Stimulated activated CD4-positive, alpha-beta T cell treated with anti-CD3 and anti-CD28 coated beads, Interleukin-1b, Interleukin-23, amount 100 ng/mL, for 1 hour (primary cell): ENCODE measurements around the gene CMTM4.
"Not testable (repeated sequence)": the region's sequence is repeated elsewhere in the genome, so short reads cannot be mapped to it uniquely, and the experiment has no call there.

Experiments
- DNase-seq, 2 donors: peaks; one replicate each; pipeline ENCODE4 v3.0.0-alpha.2; 2020; ENCODE audit warnings: low read depth in 2 of 2

The CMTM4 gene

DNA sequence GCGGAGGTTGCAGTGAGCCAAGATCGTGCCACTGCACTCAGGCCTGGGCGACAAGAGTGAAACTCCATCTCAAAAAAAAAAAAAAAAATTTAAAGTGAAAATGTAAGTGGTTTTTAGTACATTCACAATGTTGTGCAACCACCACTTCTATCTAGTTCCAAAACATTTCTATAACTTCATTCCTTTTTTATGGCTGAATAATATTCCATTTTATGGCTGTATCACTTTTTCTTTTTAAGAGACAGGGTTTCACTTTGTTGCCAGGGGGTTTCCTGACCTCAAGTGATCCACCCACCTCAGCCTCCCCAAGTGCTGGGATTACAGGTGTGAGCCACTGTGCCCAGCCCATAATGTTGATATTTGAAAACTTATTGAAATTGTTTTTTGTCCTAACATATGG is 103.7 kb downstream of the CMTM4 start:
- no peak for DNase-seq

DNA sequence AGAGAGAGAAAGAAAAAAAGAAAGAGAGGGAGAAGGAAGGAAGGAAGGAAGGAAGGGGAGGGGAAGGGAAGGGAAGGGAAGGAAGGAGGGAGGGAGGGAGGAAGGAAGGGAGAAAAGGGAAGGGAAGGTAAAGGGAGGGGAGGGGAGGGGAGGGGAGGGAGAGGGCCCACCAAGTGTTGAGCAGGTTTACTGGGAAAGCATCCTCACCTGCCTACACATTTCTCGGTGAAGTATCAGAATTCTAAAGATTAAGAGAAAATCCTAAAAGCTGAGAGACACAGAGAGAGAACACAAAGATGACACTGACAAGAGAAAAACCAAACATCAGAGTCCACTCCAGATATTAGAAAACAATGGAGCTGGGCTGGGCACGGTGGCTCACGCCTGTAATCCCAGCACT is 104.3 kb downstream of the CMTM4 start:
- DNase-seq: no peak

DNA sequence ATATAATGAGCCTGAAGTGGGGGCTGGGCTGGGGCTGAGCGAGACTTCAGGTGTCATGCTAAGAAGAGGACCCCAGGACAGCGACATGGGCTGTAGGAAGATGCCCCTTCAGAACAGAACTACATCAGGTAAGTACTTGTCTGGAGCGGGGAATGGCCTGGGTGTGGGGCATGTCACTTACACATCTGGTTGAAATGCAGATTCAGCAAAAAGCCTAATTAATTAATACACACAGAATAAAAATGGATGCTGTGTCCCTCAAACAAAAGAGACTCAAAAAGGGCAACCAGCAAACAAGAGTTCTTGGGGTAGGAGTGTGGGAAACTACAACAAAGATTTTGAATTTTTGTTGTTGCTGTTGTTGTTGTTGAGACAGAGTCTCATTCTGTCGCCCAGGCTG is 105.5 kb downstream of the CMTM4 start:
- no peak for DNase-seq

DNA sequence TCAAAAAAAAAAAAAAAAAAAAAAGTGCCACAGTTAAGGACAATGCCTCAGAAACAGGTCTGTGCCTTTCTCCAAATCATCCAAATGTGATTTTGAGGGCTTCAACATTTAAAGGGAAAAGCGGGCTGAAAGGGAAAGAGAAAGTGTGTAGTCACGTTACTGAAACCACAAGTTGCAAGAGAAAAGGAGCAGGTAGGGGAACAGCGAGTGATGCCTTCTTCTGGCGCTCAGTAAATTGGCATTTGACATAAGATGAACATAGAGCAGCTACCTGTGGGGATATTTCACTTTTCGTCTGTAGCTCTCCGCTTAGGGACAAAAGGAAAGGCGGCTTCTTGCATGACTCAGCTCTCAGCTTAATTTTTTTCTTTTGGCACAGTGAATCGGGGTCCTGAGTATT is 106.2 kb downstream of the CMTM4 start:
- no peak for DNase-seq

DNA sequence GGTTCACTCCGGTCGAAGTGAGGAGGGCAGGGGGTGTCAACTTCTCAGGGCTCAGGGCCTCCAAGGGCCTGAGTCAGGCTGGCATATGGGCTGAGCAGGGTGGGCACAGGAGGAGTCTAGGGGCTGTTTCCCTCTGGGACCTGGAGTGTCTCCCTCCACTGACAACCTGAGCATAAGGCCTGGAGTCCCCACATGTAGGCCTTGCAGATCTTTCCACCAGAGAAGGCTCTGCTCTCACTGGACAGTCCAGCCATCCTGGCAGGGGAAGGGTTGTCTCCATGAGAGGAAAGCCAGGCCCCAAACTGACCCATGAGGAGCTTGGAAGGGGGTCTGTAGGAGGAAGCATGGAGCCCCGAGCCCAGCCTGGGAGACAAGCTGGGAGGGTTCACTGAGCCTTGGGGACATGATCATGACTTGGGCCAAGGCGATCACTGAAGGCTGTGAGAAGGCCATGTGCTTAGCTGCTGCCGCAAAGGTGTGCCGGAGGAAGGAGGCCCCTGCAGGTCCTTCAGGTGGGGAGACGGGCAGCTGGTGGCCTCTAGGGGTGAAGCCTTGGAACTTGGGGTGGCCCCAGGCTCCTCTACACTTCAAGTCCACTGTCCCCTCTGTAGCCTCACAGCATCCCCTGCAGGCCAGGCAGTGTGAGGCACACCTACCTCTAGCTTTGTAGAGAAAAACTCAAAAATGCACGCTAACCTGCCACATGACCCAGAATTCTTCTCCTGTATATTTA is 107.4 kb downstream of the CMTM4 start:
- peak in 1 of 2 donors; percentile 40 for DNase-seq

DNA sequence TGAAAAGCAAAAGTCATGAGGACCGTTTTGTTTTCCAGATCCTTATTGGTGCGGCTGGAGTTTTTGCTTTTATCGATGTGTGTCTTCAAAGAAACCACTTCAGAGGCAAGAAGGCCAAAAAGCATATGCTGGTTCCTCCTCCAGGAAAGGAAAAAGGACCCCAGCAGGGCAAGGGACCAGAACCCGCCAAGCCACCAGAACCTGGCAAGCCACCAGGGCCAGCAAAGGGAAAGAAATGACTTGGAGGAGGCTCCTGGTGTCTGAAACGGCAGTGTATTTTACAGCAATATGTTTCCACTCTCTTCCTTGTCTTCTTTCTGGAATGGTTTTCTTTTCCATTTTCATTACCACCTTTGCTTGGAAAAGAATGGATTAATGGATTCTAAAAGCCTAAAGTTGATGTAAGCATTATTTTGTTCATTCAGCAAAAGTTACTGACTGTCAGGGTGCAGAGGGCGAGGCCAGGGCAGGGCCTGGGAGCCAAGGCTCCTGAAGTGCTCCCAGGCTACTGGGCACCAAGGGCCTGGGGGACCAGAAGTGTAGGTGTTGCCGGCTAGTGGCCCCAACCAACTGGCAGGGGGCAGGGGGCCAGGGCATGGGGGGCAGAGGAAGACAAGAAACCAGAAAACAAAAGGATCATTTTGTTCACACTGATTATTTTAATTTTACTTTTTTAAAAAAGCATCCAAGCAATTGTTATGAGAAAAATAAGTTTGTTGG is 108.5 kb downstream of the CMTM4 start:
- no peak for DNase-seq

DNA sequence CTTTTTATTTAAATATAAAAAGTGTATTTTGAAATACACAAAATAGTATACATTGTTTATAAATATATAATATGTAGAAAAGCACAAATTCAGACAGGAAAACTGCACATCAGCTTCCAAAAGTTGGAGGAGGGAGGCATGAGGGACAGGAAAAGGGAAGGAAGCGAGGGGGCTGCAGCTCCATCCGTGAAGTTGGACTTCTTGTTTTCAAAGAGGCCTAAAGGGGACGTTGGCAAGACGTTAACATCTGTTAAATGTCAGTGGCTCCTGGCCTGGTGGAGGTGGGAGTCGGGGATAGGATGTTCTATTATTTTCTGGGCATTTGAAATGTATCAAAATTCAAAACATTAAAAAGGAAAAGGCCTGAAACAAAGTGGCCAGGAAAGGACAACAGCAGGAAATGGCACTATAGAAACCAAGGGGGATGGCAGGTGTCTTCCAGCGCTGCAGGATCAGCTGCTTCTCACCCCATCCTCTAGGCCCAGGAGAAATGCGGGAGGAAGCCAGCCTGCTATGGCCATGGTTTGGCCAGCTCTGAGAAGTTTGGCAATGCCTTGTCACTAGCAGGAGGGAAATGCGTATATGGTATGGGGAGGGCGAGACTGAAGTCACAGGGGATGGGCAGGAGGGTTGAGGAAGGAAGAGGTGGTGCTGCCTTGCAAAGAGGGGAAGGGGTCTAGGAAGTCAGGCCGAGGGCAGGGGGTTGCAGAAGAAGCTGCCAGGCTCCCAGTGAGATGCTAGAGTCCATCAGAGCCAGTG is 110.9 kb downstream of the CMTM4 start:
- no peak for DNase-seq

DNA sequence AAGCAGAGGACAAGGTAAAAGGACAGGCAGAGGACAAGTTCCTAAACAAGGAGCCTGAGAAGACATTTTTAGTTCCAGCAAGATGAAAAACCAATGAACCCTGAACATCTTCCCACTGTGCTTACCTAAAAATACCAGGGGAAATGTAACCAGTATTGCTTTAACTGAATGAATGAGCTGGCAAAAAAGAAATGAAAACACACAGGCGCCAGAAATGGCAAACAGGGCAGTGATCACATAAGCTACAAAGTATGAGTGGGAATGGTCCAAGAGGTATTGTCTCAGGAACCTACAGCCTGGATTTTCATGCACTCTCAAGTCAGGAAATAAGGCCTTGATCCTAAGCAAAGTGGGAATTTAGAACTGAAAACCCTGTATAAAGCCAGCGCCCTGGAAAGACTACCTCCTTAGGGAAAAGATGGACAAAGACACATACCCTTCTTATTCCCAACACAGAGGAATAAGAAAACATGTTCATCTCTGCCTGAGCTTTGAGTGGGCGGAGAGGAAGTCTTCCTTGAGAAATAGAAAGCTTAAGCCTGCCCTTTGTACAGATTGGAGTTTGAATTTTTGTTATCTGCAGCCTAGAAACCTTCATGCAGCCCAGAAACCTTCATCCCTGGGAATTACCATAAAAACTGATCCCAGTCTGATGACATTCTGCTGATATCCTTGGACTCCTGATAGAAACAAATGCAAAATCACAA is 115.1 kb downstream of the CMTM4 start:
- DNase-seq: no peak

DNA sequence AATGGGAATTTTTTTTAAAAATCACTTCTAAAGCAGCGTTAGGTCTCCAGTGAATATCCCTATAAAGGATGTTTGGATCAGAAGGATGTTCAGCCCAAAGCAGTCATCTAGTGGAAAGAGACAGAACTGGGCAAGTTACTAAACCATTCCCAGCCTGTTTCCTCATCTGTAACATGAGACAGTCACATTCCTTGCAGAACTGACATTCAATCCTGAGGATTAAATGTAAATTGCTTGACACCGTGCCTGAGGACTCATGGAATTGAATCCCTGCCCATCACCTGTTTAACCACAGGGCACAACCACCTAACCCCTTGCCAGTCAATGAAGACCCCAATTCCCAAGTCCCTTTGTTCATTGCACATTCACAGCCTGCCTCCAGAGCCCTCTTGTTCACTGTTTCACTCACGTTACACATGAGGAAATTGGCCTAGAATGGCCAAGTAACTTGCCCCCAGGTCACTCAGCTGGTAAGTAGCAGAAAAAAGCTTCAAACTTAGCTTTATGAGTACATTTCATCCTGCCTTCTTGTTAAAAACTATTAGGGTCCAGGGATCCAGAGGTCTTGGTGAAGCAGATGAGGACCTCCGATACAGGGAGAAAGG is 115.8 kb downstream of the CMTM4 start:
- no peak for DNase-seq

DNA sequence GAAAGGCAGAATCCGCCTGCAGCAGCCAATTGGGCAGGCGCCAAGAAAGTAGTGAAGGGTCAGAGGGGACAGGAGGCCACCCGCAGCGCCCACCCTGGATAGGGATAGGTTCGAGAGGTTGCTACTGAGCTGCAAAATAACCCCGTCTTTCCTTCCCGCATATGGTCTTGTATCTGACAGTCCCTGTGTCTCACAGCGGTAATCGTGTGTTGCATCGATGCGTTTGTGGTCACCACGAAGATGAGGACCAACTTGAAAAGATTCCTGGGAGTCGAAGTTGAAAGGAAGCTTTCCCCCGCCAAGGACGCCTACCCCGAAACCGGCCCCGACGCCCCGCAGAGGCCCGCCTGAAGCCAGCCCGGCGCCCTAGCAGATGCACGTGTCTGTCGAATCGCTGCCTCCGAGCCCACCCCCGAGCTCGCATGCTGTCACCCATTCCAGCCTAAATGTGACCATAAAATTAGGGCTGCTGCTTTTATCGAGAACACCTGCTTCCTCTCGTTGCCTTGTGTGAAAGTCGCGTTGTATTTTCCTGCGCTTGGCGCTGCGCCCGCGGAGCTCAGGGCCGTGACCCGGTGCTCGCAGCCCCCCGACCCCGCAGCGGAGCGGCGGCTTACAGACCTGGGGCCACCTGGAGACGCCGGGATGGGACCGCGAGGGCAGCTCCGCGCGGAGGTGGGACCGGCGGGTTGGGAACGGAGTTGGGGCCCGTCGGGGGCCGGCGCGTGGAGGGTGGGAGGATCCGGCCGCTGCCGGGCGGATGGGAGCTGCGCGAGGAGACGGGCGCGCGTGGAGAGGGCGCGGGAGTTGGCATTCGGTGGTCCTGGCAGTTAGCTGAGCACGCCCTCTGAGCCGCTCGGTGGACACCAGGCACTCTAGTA is 117.7 kb downstream of the CMTM4 start, which contains the start of gene CMTM2:
Gene CMTM2 (plus strand): TSS at position 813 of the 881 bp plus-strand sequence. CDS start 145 bp downstream, outside the sequence.
- no peak for DNase-seq

DNA sequence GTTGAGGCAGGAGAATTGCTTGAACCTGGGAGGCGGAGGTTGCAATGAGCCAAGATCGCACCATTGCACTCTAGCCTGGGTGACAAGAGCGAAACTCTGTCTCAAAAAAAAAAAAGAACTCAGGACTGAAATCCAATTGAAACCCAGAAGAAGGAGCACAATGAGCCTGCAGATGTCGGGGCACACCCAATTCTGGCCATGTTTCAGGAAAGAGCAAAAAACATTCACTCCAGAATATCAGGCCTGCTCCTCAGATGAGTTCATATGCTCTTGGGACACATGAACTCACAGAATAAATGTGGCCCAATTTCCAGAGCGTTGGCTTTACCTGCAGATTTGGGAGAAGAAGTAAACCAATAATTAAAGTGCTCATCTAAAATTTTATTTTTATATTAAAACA is 120.2 kb downstream of the CMTM4 start:
- no peak for DNase-seq

DNA sequence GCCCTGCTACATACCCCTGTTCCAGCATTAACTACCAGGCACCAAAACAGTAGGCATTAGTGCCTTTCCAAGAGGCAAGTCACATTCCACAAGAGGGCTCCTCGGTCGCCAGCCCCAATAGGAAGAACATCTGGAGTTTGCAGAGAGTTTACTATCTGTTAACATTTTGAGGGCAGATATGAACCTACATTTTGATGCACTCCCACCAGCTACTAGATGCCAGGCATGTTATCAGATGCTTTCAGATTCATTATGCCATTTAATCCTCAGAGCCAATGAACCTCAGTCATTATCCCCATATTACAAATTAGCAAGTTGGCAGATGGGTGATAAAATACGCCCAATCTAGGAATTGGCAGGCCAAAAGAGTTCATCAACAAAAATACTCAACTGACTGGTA is 121.5 kb downstream of the CMTM4 start:
- no peak for DNase-seq

DNA sequence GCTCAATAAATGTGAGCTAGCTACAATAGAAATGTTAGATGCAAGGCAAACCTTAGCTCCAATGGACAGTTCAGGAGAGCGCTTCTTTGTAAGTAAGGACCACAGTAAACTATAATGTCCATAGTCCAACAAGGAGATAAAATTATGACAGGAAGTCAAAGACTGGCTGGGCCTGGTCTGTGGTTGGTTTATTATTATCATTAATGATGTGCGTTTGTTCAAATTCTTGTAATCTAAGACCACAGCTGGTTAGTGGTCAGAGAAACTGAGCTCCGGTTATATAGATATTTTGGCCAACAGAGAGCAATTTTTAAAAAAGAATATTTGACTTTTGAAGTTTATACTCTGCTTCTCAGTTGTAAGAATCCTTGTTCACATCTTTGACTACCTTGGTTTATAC is 122.0 kb downstream of the CMTM4 start:
- DNase-seq: no peak

DNA sequence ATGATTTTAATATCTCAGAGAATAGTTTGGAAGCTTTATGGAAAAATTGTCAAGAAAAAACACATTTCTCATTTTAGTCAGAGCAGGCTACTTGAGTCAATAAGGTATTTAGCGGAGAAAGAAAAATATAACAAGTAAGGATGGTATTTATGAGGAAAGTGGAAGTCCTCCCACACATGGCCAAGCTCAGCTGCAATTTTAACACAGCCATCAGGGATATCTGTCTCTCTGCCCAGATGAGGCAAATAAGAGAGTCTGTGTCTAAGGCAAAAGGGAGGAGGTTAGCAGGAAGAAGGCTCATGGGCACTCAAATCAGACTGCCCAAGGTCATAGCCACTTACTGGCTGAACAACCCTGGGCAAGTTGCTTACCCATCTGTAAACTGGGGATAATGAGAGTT is 122.5 kb downstream of the CMTM4 start:
- DNase-seq: no peak

DNA sequence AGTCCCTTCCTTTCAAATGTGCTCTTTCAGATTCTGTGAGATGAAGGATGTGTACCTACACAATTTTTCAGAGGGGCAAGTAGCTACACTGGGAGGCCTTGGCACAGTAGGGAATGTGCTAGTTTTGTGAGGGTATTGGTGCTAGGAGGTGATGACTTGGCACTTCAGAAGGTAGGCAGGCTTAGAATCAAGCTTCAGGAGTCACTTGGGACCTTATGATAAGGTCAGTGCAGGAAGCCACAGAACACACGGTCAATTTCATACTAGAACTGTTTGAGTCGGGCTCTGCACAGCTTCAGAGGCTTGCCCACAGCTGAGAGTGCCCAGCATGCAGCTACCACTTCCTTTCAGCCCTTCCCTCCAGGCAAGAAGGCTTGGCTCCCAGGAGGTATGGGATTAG is 124.2 kb downstream of the CMTM4 start:
- no peak for DNase-seq

DNA sequence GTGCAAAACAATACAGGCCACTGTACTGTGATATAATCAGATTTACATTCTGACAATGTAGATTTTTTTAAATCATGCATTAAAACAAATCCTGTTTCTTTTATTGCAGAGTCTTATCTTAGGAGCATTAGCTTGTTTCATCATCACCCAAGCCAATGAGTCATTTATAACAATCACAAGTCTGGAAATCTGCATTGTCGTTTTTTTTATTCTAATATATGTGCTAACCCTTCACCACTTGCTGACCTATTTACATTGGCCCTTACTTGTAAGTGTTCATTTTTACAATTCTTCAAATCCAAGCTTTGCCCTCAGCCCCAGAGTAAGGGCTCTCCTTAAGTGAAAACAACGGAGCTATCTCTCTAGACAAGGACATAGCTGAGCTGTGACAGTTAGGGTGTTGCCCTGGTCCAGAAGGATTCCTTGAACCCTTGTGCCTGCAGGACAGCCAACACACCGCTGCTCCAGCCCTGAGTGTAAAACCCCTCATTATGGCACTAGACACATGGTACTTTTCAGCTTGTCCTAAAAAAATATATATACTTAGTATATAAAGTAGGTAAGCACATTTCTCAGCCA is 126.6 kb downstream of the CMTM4 start:
- no peak for DNase-seq

DNA sequence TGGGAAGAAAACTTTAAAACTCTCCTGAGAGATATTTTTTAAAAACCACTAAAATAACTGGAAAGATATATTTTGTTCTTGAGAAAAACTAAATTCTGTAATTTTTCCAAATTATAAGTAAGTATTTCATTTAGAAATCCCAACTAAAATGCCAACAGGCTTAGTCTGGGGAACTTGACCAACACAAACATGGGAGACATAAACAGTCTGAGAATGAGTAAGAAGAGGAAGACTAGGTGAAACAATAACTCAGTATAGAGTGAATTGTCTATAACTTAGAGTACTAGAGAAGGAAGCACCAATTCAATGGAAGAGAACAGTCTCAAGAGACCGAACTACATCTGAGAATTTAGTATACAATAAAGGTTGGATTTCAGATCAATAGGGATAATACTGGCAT is 127.4 kb downstream of the CMTM4 start:
- no peak for DNase-seq

DNA sequence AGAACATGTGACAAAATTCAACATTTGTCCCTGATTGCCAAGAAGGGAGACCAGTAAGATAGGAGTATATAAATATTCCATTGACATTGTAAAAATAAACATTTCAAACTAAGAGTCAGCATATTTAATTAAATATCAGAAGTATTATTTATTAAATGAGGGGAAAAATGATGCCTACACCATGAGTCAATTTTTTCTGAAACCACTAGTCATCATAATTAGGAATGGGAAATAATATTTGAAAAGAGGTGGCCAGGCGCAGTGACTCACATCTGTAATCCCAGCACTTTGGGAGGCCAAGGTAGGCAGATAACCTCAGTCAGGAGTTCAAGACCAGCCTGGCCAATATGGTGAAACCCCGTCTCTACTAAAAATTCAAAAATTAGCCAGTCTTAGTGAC is 128.2 kb downstream of the CMTM4 start:
- no peak for DNase-seq

DNA sequence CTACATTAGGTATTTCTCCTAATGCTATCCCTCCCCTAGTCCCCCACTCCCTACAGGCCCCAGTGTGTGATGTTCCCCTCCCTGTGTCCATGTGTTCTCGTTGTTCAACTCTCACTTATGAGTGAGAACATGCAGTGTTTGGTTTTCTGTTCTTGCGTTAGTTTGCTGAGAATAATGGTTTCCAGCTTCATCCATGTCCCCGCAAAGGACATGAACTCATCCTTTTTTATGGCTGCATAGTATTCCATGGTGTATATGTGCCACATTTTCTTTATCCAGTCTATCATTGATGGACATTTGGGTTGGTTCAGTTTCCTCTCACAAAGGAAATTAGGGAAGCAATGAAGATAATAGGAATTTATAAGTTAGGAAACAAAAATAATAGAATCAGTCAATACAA is 129.3 kb downstream of the CMTM4 start:
- DNase-seq: not testable (repeated sequence)
